Transverse colon (tissue), 4 donors: ENCODE measurements around the gene BLZF1. TPM values are rescaled to one million over a fixed set of nuclear protein-coding genes. Genes with fewer than 3 reads are reported as not detected.
"Not testable (repeated sequence)": the region's sequence is repeated elsewhere in the genome, so short reads cannot be mapped to it uniquely, and the experiment has no call there.

Experiments used
- DNase-seq: peaks from one replicate; pipeline ENCODE4 v3.0.0-alpha.2; 2019
- H3K27ac ChIP-seq, 4 donors: fragments of 200-600 bp; sonication (generic); 2 replicates each; pipeline ENCODE4 v1.5.1; 2016 to 2018; ENCODE audit warnings: inconsistent platforms in 4 of 4
- H3K27me3 ChIP-seq: fragments of 200-600 bp; sonication (generic); 2 replicates; pipeline ENCODE4 v1.5.1; 2017; ENCODE audit warnings: inconsistent platforms
- H3K36me3 ChIP-seq, 4 donors: fragments of 200-600 bp; sonication (generic); 2 replicates each; pipeline ENCODE4 v1.5.1; 2017 to 2019; ENCODE audit warnings: inconsistent platforms in 4 of 4
- H3K4me1 ChIP-seq, 4 donors: fragments of 200-600 bp; sonication (generic); 2 replicates each; pipeline ENCODE4 v1.5.1; 2017 to 2020; ENCODE audit warnings: inconsistent platforms in 4 of 4
- H3K4me3 ChIP-seq, 4 donors: fragments of 200-600 bp; sonication (generic); 1 replicate in 1 of 4; 2 replicates in 3 of 4; pipeline versions ENCODE4 v1.5.1 to v1.6.1; 2017 to 2019; ENCODE audit warnings: inconsistent platforms in 4 of 4
- H3K9me3 ChIP-seq, 2 donors: fragments of 200-600 bp; sonication (generic); 2 replicates each; pipeline ENCODE4 v1.5.1; 2017 to 2019; ENCODE audit warnings: inconsistent platforms in 2 of 2
- CTCF ChIP-seq, 5 experiments: fragments of 200-600 bp in 3 of 5; fragments of 450-650 bp in 2 of 5; sonication (generic) in 3 of 5; IDR thresholded peaks; 1 replicate in 2 of 5; 2 replicates in 3 of 5; pipeline ENCODE4 v1.5.1; 2016 to 2017; ENCODE audit warnings: antibody characterized with exemption in 5 of 5, inconsistent platforms in 3 of 5, mild to moderate bottlenecking in 2 of 5, moderate library complexity in 1 of 5
- EP300 ChIP-seq: sonication (generic); formaldehyde crosslinking; IDR thresholded peaks from one replicate; pipeline ENCODE4 v1.6.1; 2017; ENCODE audit warnings: antibody characterized with exemption, low read depth
- POLR2A ChIP-seq: fragments of 450-650 bp; IDR thresholded peaks from one replicate; pipeline ENCODE4 v1.6.1; 2016; ENCODE audit warnings: antibody characterized with exemption, mild to moderate bottlenecking, moderate library complexity
- POLR2AphosphoS5 ChIP-seq, 3 donors: sonication (generic); formaldehyde crosslinking; IDR thresholded peaks; one replicate each; pipeline ENCODE4 v1.6.1; 2016; ENCODE audit warnings: antibody characterized with exemption in 3 of 3
- WGBS, 2 donors: methylation state at CpG; one replicate each; pipeline ENCODE4 v1.1.5; 2018; ENCODE audit warnings: low coverage in 1 of 2; 5-methylcytosine and 5-hydroxymethylcytosine counted together
- in situ Hi-C, 4 donors: fragments of 200-750 bp; cut with MboI; loops; one replicate each; pipeline versions ENCODE4 v1.15.0 to v1.15.1; 2017; ENCODE audit warnings: low sequenced_read_pairs in 3 of 4, low pct_ligation_motif_present in 1 of 4, low pct_unique_long_range_greater_than_20kb in 1 of 4
- intact Hi-C: fragments of 100-400 bp; cut with DNase I; formaldehyde crosslinking; loops from one replicate; pipeline ENCODE4 v1.15.1; 2023; ENCODE audit warnings: low total_unique reads
- total RNA-seq, 4 donors: library from RNA; depleted of rRNA; stranded (reverse); fragments of >200 nt; gene quantifications; one replicate each; pipeline ENCODE4 v1.1.0, GENCODE V29; 2016

The BLZF1 gene
- total RNA-seq, 4 donors from 2014 or later: 14.5 to 33.3 (median 28.1) TPM

GRCh38 chr1:169387399-169387798 lies 19.4 kb downstream of the BLZF1 start:
- in situ Hi-C loops: loop anchor here in 2 of 4 donors (10.0 to 25.0 kb wide), 2 partner anchors 150 to 157 kb away; no protein-coding TSS in a partner anchor
- TF ChIP-seq EP300 (no peak), POLR2A (no peak), CTCF (IDR thresholded peaks at IDR 0.05) (no peak), POLR2AphosphoS5 (IDR thresholded peaks at IDR 0.05) (no peak)

GRCh38 chr1:169390303-169390702 lies 22.3 kb downstream of the BLZF1 start:
- peaks cover 0 to 58% (median 15%) of the 10 kb centered on the region in 4 donors for H3K36me3 ChIP-seq
- no peaks in the 10 kb centered on the region for H3K9me3 ChIP-seq
- H3K27ac ChIP-seq: no peak overlapping the region
- H3K4me3 ChIP-seq: no peak overlapping the region
- no peaks in the 10 kb centered on the region for H3K27me3 ChIP-seq
- TF ChIP-seq CTCF (IDR thresholded peaks at IDR 0.05) (no peak), POLR2A (no peak), EP300 (no peak), POLR2AphosphoS5 (IDR thresholded peaks at IDR 0.05) (no peak)
- intact Hi-C loops (no loop called here), in situ Hi-C loops (loop anchor here in 1 of 4 donors (25.0 kb wide), 1 partner anchor 147 kb away; no protein-coding TSS in a partner anchor)
- H3K4me1 ChIP-seq: peaks cover 0 to 5% (median 0%) of the 10 kb centered on the region in 4 donors
- no peak for DNase-seq

More at GRCh38 chr1:169387399-169387798, 19.4 kb downstream of the BLZF1 start:
- H3K9me3 ChIP-seq: no peaks in the 10 kb centered on the region
- H3K27me3 ChIP-seq: no peaks in the 10 kb centered on the region
- peaks cover 0 to 72% (median 15%) of the 10 kb centered on the region in 4 donors for H3K36me3 ChIP-seq
- peaks cover 0 to 5% (median 0%) of the 10 kb centered on the region in 4 donors for H3K4me1 ChIP-seq
- no peak for DNase-seq
- intact Hi-C loops: no loop called here
- no peak overlapping the region for H3K27ac ChIP-seq
- no peak overlapping the region for H3K4me3 ChIP-seq

GRCh38 chr1:169392406-169392805 lies 24.4 kb downstream of the BLZF1 start:
- no peak for DNase-seq
- in situ Hi-C loops: loop anchor here in 1 of 4 donors (25.0 kb wide), 1 partner anchor 145 kb away; no protein-coding TSS in a partner anchor
- Histone ChIP-seq H3K4me1 (no peaks in the 10 kb centered on the region), H3K9me3 (no peaks in the 10 kb centered on the region), H3K27me3 (no peaks in the 10 kb centered on the region), H3K36me3 (peaks cover 0 to 47% (median 16%) of the 10 kb centered on the region in 4 donors), H3K27ac (no peak overlapping the region), H3K4me3 (no peak overlapping the region)
- TF ChIP-seq POLR2AphosphoS5 (IDR thresholded peaks at IDR 0.05) (no peak), POLR2A (no peak), EP300 (no peak), CTCF (IDR thresholded peaks at IDR 0.05) (no peak)
- WGBS, 2 donors: 75 to 91% methylated on average over 1 of the region's 1 CpG
- intact Hi-C loops: no loop called here

- intact Hi-C loops: no loop called here
- TF ChIP-seq POLR2A (no peak), POLR2AphosphoS5 (IDR thresholded peaks at IDR 0.05) (no peak), EP300 (no peak), CTCF (IDR thresholded peaks at IDR 0.05) (no peak)
- H3K27ac ChIP-seq: no peak overlapping the region
- peaks cover 0 to 14% (median 7%) of the 10 kb centered on the region in 4 donors for H3K36me3 ChIP-seq
- in situ Hi-C loops: loop anchor here in 1 of 4 donors (25.0 kb wide), 1 partner anchor 141 kb away; no protein-coding TSS in a partner anchor
- 97 to 100% methylated on average over 3 of the region's 3 CpGs for whole genome bisulfite sequencing, 2 donors
- H3K4me3 ChIP-seq: no peak overlapping the region
- no peaks in the 10 kb centered on the region for H3K9me3 ChIP-seq
- DNase-seq: no peak
- no peaks in the 10 kb centered on the region for H3K27me3 ChIP-seq
- H3K4me1 ChIP-seq: no peaks in the 10 kb centered on the region
Observed at GRCh38 chr1:169395955-169396354, 28.0 kb downstream of the BLZF1 start.

- H3K27me3 ChIP-seq, H3K27ac ChIP-seq, DNase-seq, intact Hi-C loops, H3K36me3 ChIP-seq, in situ Hi-C loops, H3K4me1 ChIP-seq, H3K4me3 ChIP-seq: not testable (repeated sequence)
- peaks cover 12 to 14% of the 10 kb centered on the region in 2 donors for H3K9me3 ChIP-seq
- WGBS, 2 donors: 82% methylated on average over 1 of the region's 1 CpG; no CpG with 5 or more reads in 1 of the 2 donors
Observed at GRCh38 chr1:169402578-169402977, 34.6 kb downstream of the BLZF1 start.

GRCh38 chr1:169408340-169408739 lies 40.3 kb downstream of the BLZF1 start:
- H3K9me3 ChIP-seq: peaks cover 16 to 24% of the 10 kb centered on the region in 2 donors
- intact Hi-C loops, H3K27ac ChIP-seq, H3K4me1 ChIP-seq, H3K4me3 ChIP-seq, H3K27me3 ChIP-seq, DNase-seq, in situ Hi-C loops, H3K36me3 ChIP-seq: not testable (repeated sequence)
- 90% methylated on average over 5 of the region's 5 CpGs; no CpG with 5 or more reads in 1 of the 2 donors for WGBS, 2 donors
